ENCODE results near the gene NR2F2.

The NR2F2 gene

GRCh38 chr15:96332637-96333121, 2.2 kb downstream of the NR2F2 start:
- peak overlapping the region; percentile 93 for H3K4me3 ChIP-seq (ENCODE audit: low read length)
- DNase-seq (ENCODE audit: low read depth) = no peak
- TF ChIP-seq, protein P1, sequence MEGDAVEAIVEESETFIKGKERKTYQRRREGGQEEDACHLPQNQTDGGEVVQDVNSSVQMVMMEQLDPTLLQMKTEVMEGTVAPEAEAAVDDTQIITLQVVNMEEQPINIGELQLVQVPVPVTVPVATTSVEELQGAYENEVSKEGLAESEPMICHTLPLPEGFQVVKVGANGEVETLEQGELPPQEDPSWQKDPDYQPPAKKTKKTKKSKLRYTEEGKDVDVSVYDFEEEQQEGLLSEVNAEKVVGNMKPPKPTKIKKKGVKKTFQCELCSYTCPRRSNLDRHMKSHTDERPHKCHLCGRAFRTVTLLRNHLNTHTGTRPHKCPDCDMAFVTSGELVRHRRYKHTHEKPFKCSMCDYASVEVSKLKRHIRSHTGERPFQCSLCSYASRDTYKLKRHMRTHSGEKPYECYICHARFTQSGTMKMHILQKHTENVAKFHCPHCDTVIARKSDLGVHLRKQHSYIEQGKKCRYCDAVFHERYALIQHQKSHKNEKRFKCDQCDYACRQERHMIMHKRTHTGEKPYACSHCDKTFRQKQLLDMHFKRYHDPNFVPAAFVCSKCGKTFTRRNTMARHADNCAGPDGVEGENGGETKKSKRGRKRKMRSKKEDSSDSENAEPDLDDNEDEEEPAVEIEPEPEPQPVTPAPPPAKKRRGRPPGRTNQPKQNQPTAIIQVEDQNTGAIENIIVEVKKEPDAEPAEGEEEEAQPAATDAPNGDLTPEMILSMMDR (conservative IDR thresholded peaks at IDR 0.05; ENCODE audit: low read length) = no peak

DNA sequence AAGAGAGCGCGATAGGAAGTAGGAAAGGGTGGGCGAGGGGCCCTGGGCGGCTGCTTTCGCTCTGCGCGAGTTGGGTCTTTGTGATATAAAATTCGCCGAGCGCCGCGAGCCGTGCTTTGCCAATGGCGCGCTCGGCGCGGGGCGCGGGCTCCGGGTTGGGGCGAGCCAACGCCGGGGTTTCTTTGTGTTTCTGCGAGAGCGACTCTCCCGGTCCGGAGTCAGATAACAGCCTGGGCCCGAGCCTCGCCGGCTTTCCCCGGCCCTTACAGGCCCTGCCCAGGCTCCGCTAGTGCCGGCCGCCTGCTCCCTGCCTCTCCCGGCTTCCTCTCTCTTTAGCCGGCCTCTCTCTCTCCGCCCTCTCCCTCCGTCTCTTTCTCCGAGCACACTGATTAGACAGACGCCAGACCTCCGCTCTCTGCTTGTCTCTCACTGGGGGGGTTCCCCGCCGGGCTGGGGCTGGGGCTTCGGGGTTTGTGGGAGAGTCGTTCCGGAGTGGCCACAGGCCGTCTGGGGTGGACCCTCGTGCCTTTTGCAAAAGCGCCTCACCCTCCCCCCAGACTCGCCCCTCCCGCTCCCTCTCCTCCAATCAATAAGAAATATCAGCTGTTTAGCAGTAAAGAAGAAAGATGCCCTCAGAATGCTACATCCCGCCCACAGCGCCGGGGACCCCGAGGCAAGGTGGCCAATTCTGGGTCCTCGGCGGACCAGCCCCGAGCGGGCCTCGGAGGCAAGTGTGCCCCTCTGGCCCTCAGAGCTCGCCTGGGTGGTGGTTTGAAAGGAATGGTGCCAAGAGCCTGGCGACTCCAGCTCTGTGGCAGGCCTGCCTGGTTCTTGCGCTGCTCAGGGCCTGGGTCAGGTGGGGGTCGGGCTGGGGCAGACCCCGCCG, 2.9 kb downstream of the NR2F2 start:
- DNase-seq (ENCODE audit: low read depth) = no peak
- TF ChIP-seq, protein P1 (conservative IDR thresholded peaks at IDR 0.05; ENCODE audit: low read length) = no peak
- H3K4me3 ChIP-seq (ENCODE audit: low read length) = peak overlapping the region; percentile 93

DNA sequence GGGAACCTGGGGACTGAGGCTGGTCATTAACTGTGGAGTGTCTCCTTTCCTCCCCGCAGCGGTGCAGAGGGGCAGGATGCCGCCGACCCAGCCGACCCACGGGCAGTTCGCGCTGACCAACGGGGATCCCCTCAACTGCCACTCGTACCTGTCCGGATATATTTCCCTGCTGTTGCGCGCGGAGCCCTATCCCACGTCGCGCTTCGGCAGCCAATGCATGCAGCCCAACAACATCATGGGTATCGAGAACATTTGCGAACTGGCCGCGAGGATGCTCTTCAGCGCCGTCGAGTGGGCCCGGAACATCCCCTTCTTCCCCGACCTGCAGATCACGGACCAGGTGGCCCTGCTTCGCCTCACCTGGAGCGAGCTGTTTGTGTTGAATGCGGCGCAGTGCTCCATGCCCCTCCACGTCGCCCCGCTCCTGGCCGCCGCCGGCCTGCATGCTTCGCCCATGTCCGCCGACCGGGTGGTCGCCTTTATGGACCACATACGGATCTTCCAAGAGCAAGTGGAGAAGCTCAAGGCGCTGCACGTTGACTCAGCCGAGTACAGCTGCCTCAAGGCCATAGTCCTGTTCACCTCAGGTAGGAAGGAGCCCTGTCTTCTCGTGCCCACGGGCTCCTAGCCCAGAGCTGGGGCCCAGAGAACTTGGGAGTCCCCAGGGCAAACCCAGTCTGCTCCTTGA, 3.7 kb downstream of the NR2F2 start:
- H3K4me3 ChIP-seq (ENCODE audit: low read length) = peak overlapping the region; percentile 93
- TF ChIP-seq, protein P1 (conservative IDR thresholded peaks at IDR 0.05; ENCODE audit: low read length) = no peak
- DNase-seq (ENCODE audit: low read depth) = no peak

- DNase-seq (ENCODE audit: low read depth) = no peak
- TF ChIP-seq, protein P1 (conservative IDR thresholded peaks at IDR 0.05; ENCODE audit: low read length) = no peak
- peak overlapping the region; percentile 93 for H3K4me3 ChIP-seq (ENCODE audit: low read length)
Observed at GRCh38 chr15:96334705-96335410, 4.4 kb downstream of the NR2F2 start.

- DNase-seq (ENCODE audit: low read depth) = no peak
- TF ChIP-seq, protein P1 (conservative IDR thresholded peaks at IDR 0.05; ENCODE audit: low read length) = no peak
- H3K4me3 ChIP-seq (ENCODE audit: low read length) = peak overlapping the region; percentile 93
Observed at GRCh38 chr15:96335411-96336024, 5.0 kb downstream of the NR2F2 start.

DNA sequence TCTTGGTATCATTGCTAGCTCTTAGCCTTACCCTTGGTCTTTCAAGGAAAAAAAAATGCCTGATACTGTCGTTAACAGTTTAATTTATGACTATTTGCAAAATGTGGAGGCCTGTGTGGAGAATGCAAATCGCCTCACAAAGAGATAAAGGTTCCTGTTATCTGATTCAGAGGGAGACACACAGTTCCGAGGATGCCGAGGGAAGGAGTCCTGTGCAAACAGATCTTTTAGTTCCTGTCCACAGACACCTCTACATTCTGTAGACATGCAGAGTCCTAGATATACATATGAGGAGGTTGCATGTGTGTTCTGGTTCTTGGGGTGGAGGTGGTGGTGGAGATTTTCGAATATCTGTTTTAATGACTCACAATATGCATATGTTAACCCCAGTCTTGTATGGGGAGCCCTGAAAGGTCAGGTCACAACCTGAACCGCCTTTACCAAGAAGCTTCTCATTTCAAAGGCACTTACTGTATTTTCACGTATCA, 5.7 kb downstream of the NR2F2 start:
- H3K4me3 ChIP-seq (ENCODE audit: low read length) = peak overlapping the region; percentile 93
- no peak for DNase-seq (ENCODE audit: low read depth)
- TF ChIP-seq, protein P1 (conservative IDR thresholded peaks at IDR 0.05; ENCODE audit: low read length) = no peak
